SK-N-SH treated with all-trans-retinoic acid at 6 μM for 48 hours (cell line): ENCODE data around the gene NUP210L.

Experiments
- ATAC-seq: fragments of 200-7000 bp; cut with Tn5 transposase; 3 replicates; pipeline ENCODE4 v1.9.1; 2020; ENCODE audit warnings: mild to moderate bottlenecking, moderate library complexity
- BACH2 ChIP-seq: fragments of 250-450 bp; sonication (Bioruptor Pico); IDR thresholded peaks from 2 replicates; pipeline ENCODE4 v1.9.0; 2021; ENCODE audit warnings: mild to moderate bottlenecking, borderline replicate concordance
- CREB5 ChIP-seq: fragments of 250-450 bp; sonication (Bioruptor Pico); IDR thresholded peaks from 2 replicates; pipeline ENCODE4 v1.5.1; 2020; ENCODE audit warnings: low read depth, mild to moderate bottlenecking, moderate library complexity
- CSRNP3 ChIP-seq: fragments of 250-450 bp; sonication (Bioruptor Pico); IDR thresholded peaks from 2 replicates; pipeline ENCODE4 v1.5.1; 2021; ENCODE audit warnings: mild to moderate bottlenecking, moderate library complexity
- ESRRG ChIP-seq: fragments of 250-450 bp; sonication (Bioruptor Pico); IDR thresholded peaks from 2 replicates; pipeline ENCODE4 v1.6.1; 2021; ENCODE audit warnings: mild to moderate bottlenecking
- ISL1 ChIP-seq: fragments of 250-450 bp; sonication (Bioruptor Pico); IDR thresholded peaks from 2 replicates; pipeline ENCODE4 v2.1.2; 2022; ENCODE audit warnings: mild to moderate bottlenecking, moderate library complexity
- OSR1 ChIP-seq: fragments of 250-450 bp; sonication (Bioruptor Pico); IDR thresholded peaks from 2 replicates; pipeline ENCODE4 v1.8.0; 2022; ENCODE audit warnings: moderate library complexity, mild to moderate bottlenecking, inconsistent platforms
- PATZ1 ChIP-seq: fragments of 250-450 bp; sonication (Bioruptor Pico); IDR thresholded peaks from 2 replicates; pipeline ENCODE4 v1.8.0; 2020; ENCODE audit warnings: mild to moderate bottlenecking, moderate library complexity, borderline replicate concordance
- POU6F1 ChIP-seq: fragments of 250-450 bp; sonication (Bioruptor Pico); IDR thresholded peaks from 2 replicates; pipeline ENCODE4 v1.8.0; 2021; ENCODE audit warnings: low read depth, mild to moderate bottlenecking, moderate library complexity, borderline replicate concordance
- RARB ChIP-seq: fragments of 250-450 bp; sonication (Bioruptor Pico); IDR thresholded peaks from 2 replicates; pipeline ENCODE4 v1.8.0; 2021; ENCODE audit warnings: mild to moderate bottlenecking, moderate library complexity
- TCF4 ChIP-seq: fragments of 250-450 bp; sonication (Bioruptor Pico); IDR thresholded peaks from 2 replicates; pipeline ENCODE4 v1.8.0; 2021; ENCODE audit warnings: mild to moderate bottlenecking, moderate library complexity, borderline replicate concordance
- TOX ChIP-seq: fragments of 250-450 bp; sonication (Bioruptor Pico); IDR thresholded peaks from 2 replicates; pipeline ENCODE4 v1.8.0; 2021; ENCODE audit warnings: mild to moderate bottlenecking, moderate library complexity, borderline replicate concordance
- TSHZ2 ChIP-seq: fragments of 250-450 bp; sonication (Bioruptor Pico); IDR thresholded peaks from 2 replicates; pipeline ENCODE4 v1.5.0; 2020; ENCODE audit warnings: mild to moderate bottlenecking, moderate library complexity
- ZC3H10 ChIP-seq: fragments of 250-450 bp; sonication (Bioruptor Pico); IDR thresholded peaks from 2 replicates; pipeline ENCODE4 v1.5.1; 2021; ENCODE audit warnings: mild to moderate bottlenecking, moderate library complexity
- ZFP30 ChIP-seq: fragments of 450-650 bp; formaldehyde crosslinking; IDR thresholded peaks from 2 replicates; pipeline ENCODE4 v1.5.0; 2022; ENCODE audit warnings: mild to moderate bottlenecking, moderate library complexity
- ZNF565 ChIP-seq: fragments of 450-650 bp; formaldehyde crosslinking; conservative IDR thresholded peaks from 2 replicates; pipeline ENCODE4 v1.5.0; 2020; ENCODE audit warnings: low read depth, mild to moderate bottlenecking, moderate library complexity
- ZNF70 ChIP-seq: fragments of 450-650 bp; formaldehyde crosslinking; IDR thresholded peaks from 2 replicates; pipeline ENCODE4 v1.5.0; 2020; ENCODE audit warnings: mild to moderate bottlenecking, moderate library complexity
- ZNF8 ChIP-seq: fragments of 450-650 bp; formaldehyde crosslinking; IDR thresholded peaks from 2 replicates; pipeline ENCODE4 v1.5.0; 2020; ENCODE audit warnings: mild to moderate bottlenecking, moderate library complexity

The NUP210L gene

GRCh38 chr1:153963030-153963849 lies 191.6 kb downstream of the NUP210L start, which contains the start of gene SLC39A1 (continued):
- TF ChIP-seq PATZ1: no peak
- TF ChIP-seq TSHZ2 (CRISPR knock-in tag): no peak
- TF ChIP-seq CSRNP3 (CRISPR knock-in tag): no peak
- no peak for TF ChIP-seq ESRRG (CRISPR knock-in tag)

GRCh38 chr1:153962088-153963029 lies 192.5 kb downstream of the NUP210L start:
- ATAC-seq: no peak

GRCh38 chr1:153961421-153961820 lies 193.5 kb downstream of the NUP210L start:
- ATAC-seq: no peak
- no peak for TF ChIP-seq ISL1 (CRISPR knock-in tag)
- TF ChIP-seq ZNF8: no peak
- no peak for TF ChIP-seq ZFP30 (CRISPR knock-in tag)
- no peak for TF ChIP-seq ZNF565
- no peak for TF ChIP-seq BACH2 (CRISPR knock-in tag)
- no peak for TF ChIP-seq ESRRG (CRISPR knock-in tag)
- TF ChIP-seq ZC3H10: no peak
- TF ChIP-seq TOX (CRISPR knock-in tag): no peak
- no peak for TF ChIP-seq CREB5 (CRISPR knock-in tag)
- TF ChIP-seq ZNF70: no peak
- TF ChIP-seq TCF4 (CRISPR knock-in tag): no peak
- TF ChIP-seq RARB (CRISPR knock-in tag): no peak
- no peak for TF ChIP-seq POU6F1 (CRISPR knock-in tag)
- TF ChIP-seq OSR1 (CRISPR knock-in tag): no peak
- TF ChIP-seq TSHZ2 (CRISPR knock-in tag): no peak
- no peak for TF ChIP-seq PATZ1
- TF ChIP-seq, all 23 proteins: peak for 0

More at GRCh38 chr1:153962088-153963029, 192.5 kb downstream of the NUP210L start:
- TF ChIP-seq BACH2 (CRISPR knock-in tag): no peak
